ENCODE measurements around the gene WLS.
"Not testable (repeated sequence)": the region's sequence is repeated elsewhere in the genome, so short reads cannot be mapped to it uniquely, and the experiment has no call there.

The WLS gene

GRCh38 chr1:68232289-68233148, at the start of gene WLS:
WLS (minus strand) TSS chr1:68232523; CDS start chr1:68232299, 224 bp downstream.
- no peak for DNase-seq (ENCODE audit: low spot score)

- no peak for DNase-seq (ENCODE audit: low spot score)
Observed at GRCh38 chr1:68280286-68280685, 48.0 kb upstream of the WLS start.

- DNase-seq (ENCODE audit: low spot score): no peak
Observed at GRCh38 chr1:68279846-68280245, 47.5 kb upstream of the WLS start.

GRCh38 chr1:68278221-68278620, 45.9 kb upstream of the WLS start:
- no peak for DNase-seq (ENCODE audit: low spot score)

- DNase-seq (ENCODE audit: low spot score): no peak
Observed at GRCh38 chr1:68276448-68276847, 44.1 kb upstream of the WLS start.

- DNase-seq (ENCODE audit: low spot score): no peak
Observed at GRCh38 chr1:68273530-68273929, 41.2 kb upstream of the WLS start.

GRCh38 chr1:68271596-68271995, 39.3 kb upstream of the WLS start:
- DNase-seq (ENCODE audit: low spot score): no peak

- no peak for DNase-seq (ENCODE audit: low spot score)
Observed at GRCh38 chr1:68270951-68271350, 38.6 kb upstream of the WLS start.

- DNase-seq (ENCODE audit: low spot score): no peak
Observed at GRCh38 chr1:68269637-68270430, 37.5 kb upstream of the WLS start.

GRCh38 chr1:68268896-68269483, 36.7 kb upstream of the WLS start:
- DNase-seq (ENCODE audit: low spot score): no peak

- not testable (repeated sequence) for DNase-seq (ENCODE audit: low spot score)
Observed at GRCh38 chr1:68256824-68257223, 24.5 kb upstream of the WLS start.

GRCh38 chr1:68255301-68255700, 23.0 kb upstream of the WLS start:
- no peak for DNase-seq (ENCODE audit: low spot score)

GRCh38 chr1:68254667-68255226, 22.4 kb upstream of the WLS start:
- DNase-seq (ENCODE audit: low spot score): no peak

- no peak for DNase-seq (ENCODE audit: low spot score)
Observed at GRCh38 chr1:68237040-68237439, 4.7 kb upstream of the WLS start.

GRCh38 chr1:68234094-68234493, 1.8 kb upstream of the WLS start:
- DNase-seq (ENCODE audit: low spot score): no peak

- no peak for DNase-seq (ENCODE audit: low spot score)
Observed at GRCh38 chr1:68233202-68233601, 879 bp upstream of the WLS start.

- no peak for DNase-seq (ENCODE audit: low spot score)
Observed at GRCh38 chr1:68231627-68232288, 565 bp downstream of the WLS start.

- DNase-seq (ENCODE audit: low spot score): no peak
Observed at GRCh38 chr1:68230901-68231626, 1.3 kb downstream of the WLS start.

- DNase-seq (ENCODE audit: low spot score): no peak
Observed at GRCh38 chr1:68230484-68230802, 1.9 kb downstream of the WLS start.

- no peak for DNase-seq (ENCODE audit: low spot score)
Observed at GRCh38 chr1:68229650-68230483, 2.5 kb downstream of the WLS start.

GRCh38 chr1:68228851-68229250, 3.5 kb downstream of the WLS start:
- DNase-seq (ENCODE audit: low spot score): no peak
